ENCODE measurements around the gene MINK1.

Gene MINK1

GRCh38 chr17:4938069-4938491 is 104.9 kb downstream of the MINK1 start:
- DNase-seq = no peak

- DNase-seq = no peak
Observed at GRCh38 chr17:4938688-4939545, 105.8 kb downstream of the MINK1 start.

- no peak for DNase-seq
Observed at GRCh38 chr17:4939546-4939795, 106.3 kb downstream of the MINK1 start.

- DNase-seq = peak; percentile 95
Observed at GRCh38 chr17:4939796-4940554, 106.8 kb downstream of the MINK1 start, which contains the start of the genes RNF167 and SLC25A11. RNF167 (plus strand) TSS chr17:4940268; CDS start chr17:4940910, 642 bp downstream. SLC25A11 (minus strand) TSS chr17:4940046; CDS start chr17:4939910, 136 bp downstream.

- DNase-seq = peak; percentile 28
Observed at GRCh38 chr17:4940555-4941318, 107.6 kb downstream of the MINK1 start.

- no peak for DNase-seq
Observed at GRCh38 chr17:4941319-4941610, 108.1 kb downstream of the MINK1 start.

DNA sequence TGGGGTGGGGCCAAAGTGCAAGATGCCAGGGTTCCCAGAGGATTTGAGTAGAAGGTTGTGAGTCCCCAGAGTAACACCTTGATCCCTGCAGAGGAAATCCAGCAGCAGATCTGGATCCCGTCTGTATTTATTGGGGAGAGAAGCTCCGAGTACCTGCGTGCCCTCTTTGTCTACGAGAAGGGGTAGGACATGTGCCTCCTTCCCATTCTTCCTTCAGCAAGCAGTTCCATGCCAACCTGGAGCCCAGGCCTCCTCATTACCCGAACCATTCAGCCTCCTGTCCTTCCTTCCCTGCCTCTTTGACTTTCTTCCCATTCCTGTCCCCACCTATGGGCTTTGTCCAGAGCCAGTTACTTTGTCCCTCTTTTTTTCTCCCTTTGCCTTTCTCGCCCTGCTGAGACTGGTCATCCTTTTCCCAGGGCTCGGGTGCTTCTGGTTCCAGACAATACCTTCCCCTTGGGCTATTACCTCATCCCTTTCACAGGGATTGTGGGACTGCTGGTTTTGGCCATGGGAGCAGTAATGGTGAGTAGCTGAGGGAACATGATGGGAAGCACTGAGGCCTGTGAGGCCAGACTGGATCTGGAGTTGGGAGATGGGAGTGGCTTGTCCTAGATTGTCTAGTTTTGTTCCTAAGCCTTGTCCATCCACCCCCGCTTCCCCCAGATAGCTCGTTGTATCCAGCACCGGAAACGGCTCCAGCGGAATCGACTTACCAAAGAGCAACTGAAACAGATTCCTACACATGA is 109.8 kb downstream of the MINK1 start:
- no peak for DNase-seq

- no peak for DNase-seq
Observed at GRCh38 chr17:4944163-4944553, 111.0 kb downstream of the MINK1 start.

DNA sequence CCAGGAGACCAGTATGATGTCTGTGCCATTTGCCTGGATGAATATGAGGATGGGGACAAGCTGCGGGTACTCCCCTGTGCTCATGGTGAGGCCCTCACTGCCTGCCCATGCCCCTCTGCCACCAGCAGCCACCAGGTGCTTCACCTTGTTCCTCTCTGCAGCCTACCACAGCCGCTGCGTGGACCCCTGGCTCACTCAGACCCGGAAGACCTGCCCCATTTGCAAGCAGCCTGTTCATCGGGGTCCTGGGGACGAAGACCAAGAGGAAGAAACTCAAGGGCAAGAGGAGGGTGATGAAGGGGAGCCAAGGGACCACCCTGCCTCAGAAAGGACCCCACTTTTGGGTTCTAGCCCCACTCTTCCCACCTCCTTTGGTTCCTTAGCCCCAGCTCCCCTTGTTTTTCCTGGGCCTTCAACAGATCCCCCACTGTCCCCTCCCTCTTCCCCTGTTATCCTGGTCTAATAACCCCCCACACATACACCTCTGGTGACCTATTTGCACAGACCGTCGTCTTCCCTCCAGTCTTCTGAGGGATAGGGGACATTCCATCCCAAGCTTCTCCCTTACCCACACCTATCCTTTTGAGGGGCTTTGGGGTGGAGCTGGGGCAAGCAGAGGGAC is 111.5 kb downstream of the MINK1 start:
- DNase-seq = peak; percentile 28

DNA sequence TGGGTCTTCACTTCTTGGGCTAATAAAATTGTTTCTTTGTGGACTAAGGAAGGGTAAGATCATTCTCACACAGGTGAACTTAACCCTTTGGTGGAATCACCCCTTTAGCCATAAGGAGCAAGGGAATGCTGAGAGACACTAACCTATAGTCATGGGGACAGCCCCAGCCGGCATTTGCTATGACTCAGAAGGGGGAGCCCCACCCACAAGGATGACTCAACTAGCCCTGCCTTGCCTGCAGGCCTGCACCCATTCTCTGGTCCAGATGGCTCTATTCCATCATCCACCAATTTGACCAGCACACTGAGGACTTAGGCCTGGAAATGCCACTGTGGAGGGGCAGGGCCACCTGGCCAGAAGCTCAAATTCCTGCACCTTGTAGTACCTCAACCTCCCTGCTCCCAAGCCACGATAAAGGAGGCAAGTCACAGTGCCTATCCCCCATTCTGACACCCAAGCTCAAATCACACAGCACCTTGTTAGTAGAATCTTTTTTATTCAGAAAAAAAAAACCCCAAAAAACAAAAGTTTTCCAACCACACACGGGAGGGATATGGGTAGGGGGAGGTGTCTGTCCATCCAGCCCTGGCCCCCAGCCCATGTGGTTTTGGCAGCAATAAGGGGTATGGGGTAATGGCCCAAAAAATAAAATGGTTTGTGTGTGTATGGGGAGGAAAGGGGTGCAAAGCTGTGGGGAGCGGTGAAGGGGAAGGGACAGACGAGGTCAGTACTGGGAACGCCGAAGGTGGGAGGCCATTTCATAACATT is 112.2 kb downstream of the MINK1 start:
- peak; percentile 88 for DNase-seq

DNA sequence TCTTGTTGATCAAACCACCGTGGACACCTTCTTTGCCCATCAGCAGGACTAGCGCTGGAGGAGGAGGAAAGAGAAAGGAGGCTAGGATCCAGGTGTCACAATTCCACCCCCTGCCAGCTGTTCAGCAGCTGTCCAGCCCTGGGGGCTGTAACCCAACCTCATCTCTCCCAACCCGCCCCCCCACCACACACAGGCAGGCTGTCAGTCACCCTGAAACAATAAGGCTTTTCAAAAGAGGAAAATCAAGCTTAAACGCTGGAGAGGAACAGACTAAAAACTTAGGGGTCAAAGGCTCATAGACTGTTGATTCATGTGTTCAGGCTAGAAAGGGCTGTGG is 112.8 kb downstream of the MINK1 start:
- DNase-seq = no peak

DNA sequence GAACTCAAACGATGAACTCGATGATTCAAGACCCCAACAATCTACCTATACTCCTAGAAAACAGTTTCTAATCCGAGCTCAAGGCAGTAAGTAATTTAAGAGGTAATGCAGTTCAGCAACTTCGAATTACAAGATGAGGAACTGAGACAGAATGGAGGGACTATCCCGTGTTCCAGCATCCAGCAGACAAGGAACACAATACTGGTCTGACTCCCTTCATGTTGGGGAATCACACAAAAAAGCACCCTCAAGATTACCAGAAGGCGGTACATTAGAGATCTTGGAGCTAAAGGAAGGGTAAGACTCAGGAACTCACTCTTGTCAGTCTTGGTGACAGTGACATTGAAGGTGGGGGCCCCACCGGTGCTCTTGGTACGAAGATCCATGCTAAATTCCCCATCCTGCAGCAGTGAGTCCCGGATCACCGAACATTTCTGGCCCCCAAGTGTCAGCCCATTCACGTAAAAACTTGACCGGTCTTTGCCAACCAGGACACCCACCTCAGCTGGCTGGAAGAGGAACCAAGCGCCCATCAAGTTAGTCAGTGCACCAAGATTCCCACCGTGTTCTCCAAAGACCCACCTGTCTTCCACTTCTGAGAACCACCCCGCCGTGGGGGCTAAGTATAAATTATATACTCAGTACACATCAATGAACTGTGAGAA is 113.3 kb downstream of the MINK1 start:
- DNase-seq = no peak

DNA sequence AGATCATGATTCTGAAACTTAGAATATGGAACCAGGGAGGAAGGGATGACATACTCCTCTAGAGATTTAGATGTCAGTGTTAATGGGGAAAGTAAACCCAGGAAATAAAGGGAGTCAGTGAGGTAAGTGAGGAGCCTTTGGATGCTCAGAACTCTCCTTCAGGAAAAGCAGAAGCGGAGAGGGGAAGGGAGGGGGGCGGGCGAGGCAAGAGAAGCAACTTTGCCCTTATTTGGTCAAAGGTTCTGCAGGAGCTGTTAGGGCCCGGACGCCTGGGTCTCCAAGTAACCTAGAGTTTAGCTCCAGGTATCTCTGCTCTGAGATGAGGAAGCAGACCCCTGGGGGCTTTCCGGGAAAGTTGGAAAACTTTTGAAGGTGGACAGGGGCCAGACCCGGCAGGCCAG is 113.9 kb downstream of the MINK1 start:
- DNase-seq = peak; percentile 27

All from activated naive CD4-positive, alpha-beta T cell treated with anti-CD3 and anti-CD28 coated beads, Interleukin-2, amount 50 U/mL, for 16 hours (primary cell).